ENCODE measurements around the gene LOC101059915.

LOC101059915 gene

GRCh38 chrX:71650333-71650969 is 16.9 kb upstream of the LOC101059915 start:
- DNase-seq (no peak), ATAC-seq (peak in 1 of 2 donors; percentile 86)
- no peak overlapping the region for H3K4me3 ChIP-seq
- H3K27ac ChIP-seq: no peak overlapping the region
- no peaks in the 10 kb centered on the region for H3K4me1 ChIP-seq
- no peaks in the 10 kb centered on the region for H3K27me3 ChIP-seq
- in situ Hi-C loops (cut with MboI; ENCODE audit: low sequenced_read_pairs in 4 of 4): no loop called here
- TF ChIP-seq CTCF (IDR thresholded peaks at IDR 0.05 in 4 of 5, conservative IDR thresholded peaks at IDR 0.05 in 1 of 5) (no peak), POLR2A (IDR thresholded peaks at IDR 0.05) (no peak)
- no peaks in the 10 kb centered on the region for H3K9me3 ChIP-seq
- intact Hi-C loops (cut with DNase I; ENCODE audit: low total_unique reads): no loop called here
- no peaks in the 10 kb centered on the region for H3K36me3 ChIP-seq

GRCh38 chrX:71652405-71652804 is 14.9 kb upstream of the LOC101059915 start:
- Histone ChIP-seq H3K4me3 (no peak overlapping the region), H3K4me1 (no peaks in the 10 kb centered on the region), H3K27me3 (no peaks in the 10 kb centered on the region), H3K36me3 (no peaks in the 10 kb centered on the region), H3K27ac (no peak overlapping the region), H3K9me3 (no peaks in the 10 kb centered on the region)
- DNase-seq: peak in 1 of 2 donors; percentile 18
- ATAC-seq: peak in 1 of 2 donors; percentile 70
- in situ Hi-C loops (cut with MboI; ENCODE audit: low sequenced_read_pairs in 4 of 4): no loop called here
- no peak for TF ChIP-seq POLR2A (IDR thresholded peaks at IDR 0.05)
- peak in 3 of 5 experiments; percentile 42 to 56 (median 48) for TF ChIP-seq CTCF (IDR thresholded peaks at IDR 0.05 in 4 of 5, conservative IDR thresholded peaks at IDR 0.05 in 1 of 5)
- intact Hi-C loops (cut with DNase I; ENCODE audit: low total_unique reads): no loop called here

- no peaks in the 10 kb centered on the region for H3K36me3 ChIP-seq
Observed at GRCh38 chrX:71653344-71653743, 14.0 kb upstream of the LOC101059915 start.

GRCh38 chrX:71657267-71657666 is 10.1 kb upstream of the LOC101059915 start:
- in situ Hi-C loops (cut with MboI; ENCODE audit: low sequenced_read_pairs in 4 of 4) (no loop called here), intact Hi-C loops (cut with DNase I; ENCODE audit: low total_unique reads) (no loop called here)
- no peaks in the 10 kb centered on the region for H3K9me3 ChIP-seq
- H3K36me3 ChIP-seq: no peaks in the 10 kb centered on the region
- no peak for DNase-seq
- ATAC-seq: no peak
- H3K4me3 ChIP-seq: no peak overlapping the region
- TF ChIP-seq POLR2A (IDR thresholded peaks at IDR 0.05) (no peak), CTCF (IDR thresholded peaks at IDR 0.05 in 4 of 5, conservative IDR thresholded peaks at IDR 0.05 in 1 of 5) (no peak)
- H3K27ac ChIP-seq: no peak overlapping the region
- no peaks in the 10 kb centered on the region for H3K4me1 ChIP-seq
- no peaks in the 10 kb centered on the region for H3K27me3 ChIP-seq

More at GRCh38 chrX:71653344-71653743, 14.0 kb upstream of the LOC101059915 start:
- TF ChIP-seq CTCF (IDR thresholded peaks at IDR 0.05 in 4 of 5, conservative IDR thresholded peaks at IDR 0.05 in 1 of 5) (no peak), POLR2A (IDR thresholded peaks at IDR 0.05) (no peak)
- Histone ChIP-seq H3K27ac (no peak overlapping the region), H3K4me1 (no peaks in the 10 kb centered on the region), H3K9me3 (no peaks in the 10 kb centered on the region), H3K27me3 (no peaks in the 10 kb centered on the region), H3K4me3 (no peak overlapping the region)
- ATAC-seq: no peak
- in situ Hi-C loops (cut with MboI; ENCODE audit: low sequenced_read_pairs in 4 of 4): no loop called here
- intact Hi-C loops (cut with DNase I; ENCODE audit: low total_unique reads): no loop called here
- DNase-seq: no peak

GRCh38 chrX:71659342-71659741 is 8.0 kb upstream of the LOC101059915 start:
- ATAC-seq: no peak

More at GRCh38 chrX:71659342-71659741, 8.0 kb upstream of the LOC101059915 start:
- no peaks in the 10 kb centered on the region for H3K36me3 ChIP-seq
- H3K9me3 ChIP-seq: no peaks in the 10 kb centered on the region
- intact Hi-C loops (cut with DNase I; ENCODE audit: low total_unique reads): no loop called here
- no peaks in the 10 kb centered on the region for H3K4me1 ChIP-seq
- TF ChIP-seq CTCF (IDR thresholded peaks at IDR 0.05 in 4 of 5, conservative IDR thresholded peaks at IDR 0.05 in 1 of 5) (no peak), POLR2A (IDR thresholded peaks at IDR 0.05) (no peak)
- in situ Hi-C loops (cut with MboI; ENCODE audit: low sequenced_read_pairs in 4 of 4): no loop called here
- H3K27ac ChIP-seq: no peak overlapping the region
- H3K4me3 ChIP-seq: no peak overlapping the region
- H3K27me3 ChIP-seq: no peaks in the 10 kb centered on the region
- no peak for DNase-seq
